ENCODE data around the gene DDR1.
"Not testable (repeated sequence)": the region's sequence is repeated elsewhere in the genome, so short reads cannot be mapped to it uniquely, and the experiment has no call there.

DDR1 gene

GRCh38 chr6:30883685-30884520, at the start of gene DDR1:
Gene DDR1, plus strand, starts transcription at chr6:30884519. Its CDS starts 4,211 bp downstream, at chr6:30888730.
- DNase-seq (ENCODE audit: low read depth), result peak; percentile 60

- DNase-seq (ENCODE audit: low read depth), result no peak
These were observed 49.7 kb upstream of the DDR1 start for GRCh38 chr6:30834646-30835045.

GRCh38 chr6:30835576-30835975, 48.7 kb upstream of the DDR1 start:
- no peak for DNase-seq (ENCODE audit: low read depth)

GRCh38 chr6:30836431-30836866, 47.9 kb upstream of the DDR1 start:
- DNase-seq (ENCODE audit: low read depth), result peak; percentile 77

- no peak for DNase-seq (ENCODE audit: low read depth)
These were observed 47.4 kb upstream of the DDR1 start for GRCh38 chr6:30836957-30837356.

- no peak for DNase-seq (ENCODE audit: low read depth)
These were observed 46.9 kb upstream of the DDR1 start for GRCh38 chr6:30837432-30837831.

GRCh38 chr6:30837870-30838269, 46.4 kb upstream of the DDR1 start:
- DNase-seq (ENCODE audit: low read depth), result no peak

GRCh38 chr6:30839671-30840070, 44.6 kb upstream of the DDR1 start:
- no peak for DNase-seq (ENCODE audit: low read depth)

GRCh38 chr6:30840084-30840934, 44.0 kb upstream of the DDR1 start:
- no peak for DNase-seq (ENCODE audit: low read depth)

- no peak for DNase-seq (ENCODE audit: low read depth)
These were observed 43.2 kb upstream of the DDR1 start for GRCh38 chr6:30840935-30841643.

GRCh38 chr6:30841644-30842504, 42.4 kb upstream of the DDR1 start:
- peak; percentile 71 for DNase-seq (ENCODE audit: low read depth)

GRCh38 chr6:30842754-30843610, 41.3 kb upstream of the DDR1 start:
- DNase-seq (ENCODE audit: low read depth), result peak; percentile 51

GRCh38 chr6:30843611-30843998, 40.7 kb upstream of the DDR1 start:
- DNase-seq (ENCODE audit: low read depth), result no peak

GRCh38 chr6:30844118-30844535, 40.2 kb upstream of the DDR1 start:
- DNase-seq (ENCODE audit: low read depth), result peak; percentile 38

GRCh38 chr6:30845183-30845582, 39.1 kb upstream of the DDR1 start:
- DNase-seq (ENCODE audit: low read depth), result no peak

- no peak for DNase-seq (ENCODE audit: low read depth)
These were observed 36.8 kb upstream of the DDR1 start for GRCh38 chr6:30847421-30847970.

- DNase-seq (ENCODE audit: low read depth), result no peak
These were observed 36.3 kb upstream of the DDR1 start for GRCh38 chr6:30847971-30848436.

GRCh38 chr6:30849903-30850651, 34.2 kb upstream of the DDR1 start:
- no peak for DNase-seq (ENCODE audit: low read depth)

GRCh38 chr6:30852459-30852858, 31.9 kb upstream of the DDR1 start:
- DNase-seq (ENCODE audit: low read depth), result not testable (repeated sequence)
